ENCODE measurements around the gene BIN1.

Gene BIN1

GRCh38 chr2:127105656-127106456 is 1.1 kb downstream of the BIN1 start:
- no peak for DNase-seq (ENCODE audit: low read depth in 1 of 2, low spot score in 1 of 2)

- no peak for DNase-seq (ENCODE audit: low read depth in 1 of 2, low spot score in 1 of 2)
Measured at GRCh38 chr2:127104881-127105655, 1.9 kb downstream of the BIN1 start.

GRCh38 chr2:127104166-127104660 is 2.7 kb downstream of the BIN1 start:
- no peak for DNase-seq (ENCODE audit: low read depth in 1 of 2, low spot score in 1 of 2)

DNA sequence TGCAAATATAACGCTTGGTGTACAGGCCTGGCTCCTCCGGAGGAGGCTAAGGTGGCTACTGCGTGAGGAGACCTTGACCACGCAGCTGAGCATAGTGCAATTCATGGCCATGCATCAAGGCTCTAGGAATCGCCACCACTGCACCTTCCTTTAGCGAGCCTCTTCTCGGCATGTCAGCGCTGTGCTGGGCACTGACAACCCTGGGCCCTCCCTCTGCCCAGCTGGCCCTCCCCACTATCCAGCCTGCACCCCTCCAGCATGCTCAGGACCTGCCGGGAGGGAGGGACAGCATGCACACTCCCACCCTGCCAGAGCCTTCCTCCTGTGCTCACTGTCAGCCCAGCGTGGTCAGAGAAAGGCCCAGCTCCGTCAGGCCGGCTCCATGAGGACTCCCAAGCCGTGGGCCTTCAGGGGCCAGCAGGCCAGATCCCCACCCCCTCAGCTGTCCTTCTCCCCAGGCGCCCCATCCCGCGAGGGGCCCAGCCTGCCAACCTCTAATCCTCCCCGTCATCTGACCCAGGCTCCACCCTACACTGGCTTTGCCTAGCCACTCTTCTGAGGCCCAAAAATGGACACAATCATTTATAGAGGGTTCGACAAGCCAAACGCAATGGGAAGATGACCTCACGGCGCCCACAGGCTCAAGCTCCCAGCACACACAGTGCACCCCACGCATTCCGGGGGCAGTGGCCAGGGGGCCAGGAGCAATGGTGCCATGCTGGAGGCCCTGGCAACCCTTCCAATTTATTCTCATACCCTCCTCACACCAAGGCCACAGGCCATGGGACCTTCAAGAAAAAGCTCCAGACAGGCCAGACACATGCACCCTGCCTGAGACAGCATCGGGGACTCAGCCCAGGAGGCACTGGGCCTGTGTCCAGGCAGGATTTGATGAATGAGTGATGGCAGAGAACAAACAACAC is 3.5 kb downstream of the BIN1 start:
- no peak for DNase-seq (ENCODE audit: low read depth in 1 of 2, low spot score in 1 of 2)

DNA sequence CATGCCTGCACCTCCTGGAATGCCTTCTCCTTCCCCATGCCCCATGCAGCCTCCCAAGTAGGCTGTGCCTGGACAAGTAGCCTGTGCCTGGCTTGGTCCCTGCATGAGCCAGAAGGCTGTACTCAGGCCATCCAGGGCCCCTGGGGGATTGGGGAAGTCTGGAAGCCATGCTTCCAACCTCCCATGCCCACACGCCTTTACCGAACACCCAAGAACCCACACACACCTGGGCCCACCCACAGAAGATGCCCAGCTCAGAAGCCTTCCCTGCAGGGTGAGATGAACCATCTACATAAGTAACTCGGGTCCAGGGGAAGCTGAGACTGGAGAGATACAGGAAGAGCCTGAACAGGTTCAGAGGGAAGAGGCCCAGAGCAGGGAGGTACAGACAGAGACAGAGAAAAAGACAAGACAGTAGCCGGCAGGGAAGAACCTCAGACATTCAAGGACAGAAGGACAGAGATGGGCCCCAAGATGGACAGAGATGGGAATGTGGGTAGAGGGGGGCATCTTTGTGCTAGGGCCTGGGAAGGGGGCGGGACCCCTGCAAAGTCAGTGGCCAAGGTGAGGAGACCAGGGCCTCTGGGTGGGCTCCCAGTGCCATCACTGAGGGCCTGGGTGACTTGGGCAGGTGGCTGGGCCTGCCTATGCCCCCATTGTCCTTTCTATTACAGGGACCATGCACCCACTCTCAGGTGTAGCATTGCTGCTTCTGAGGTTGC is 4.3 kb downstream of the BIN1 start:
- DNase-seq (ENCODE audit: low read depth in 1 of 2, low spot score in 1 of 2), result no peak

DNA sequence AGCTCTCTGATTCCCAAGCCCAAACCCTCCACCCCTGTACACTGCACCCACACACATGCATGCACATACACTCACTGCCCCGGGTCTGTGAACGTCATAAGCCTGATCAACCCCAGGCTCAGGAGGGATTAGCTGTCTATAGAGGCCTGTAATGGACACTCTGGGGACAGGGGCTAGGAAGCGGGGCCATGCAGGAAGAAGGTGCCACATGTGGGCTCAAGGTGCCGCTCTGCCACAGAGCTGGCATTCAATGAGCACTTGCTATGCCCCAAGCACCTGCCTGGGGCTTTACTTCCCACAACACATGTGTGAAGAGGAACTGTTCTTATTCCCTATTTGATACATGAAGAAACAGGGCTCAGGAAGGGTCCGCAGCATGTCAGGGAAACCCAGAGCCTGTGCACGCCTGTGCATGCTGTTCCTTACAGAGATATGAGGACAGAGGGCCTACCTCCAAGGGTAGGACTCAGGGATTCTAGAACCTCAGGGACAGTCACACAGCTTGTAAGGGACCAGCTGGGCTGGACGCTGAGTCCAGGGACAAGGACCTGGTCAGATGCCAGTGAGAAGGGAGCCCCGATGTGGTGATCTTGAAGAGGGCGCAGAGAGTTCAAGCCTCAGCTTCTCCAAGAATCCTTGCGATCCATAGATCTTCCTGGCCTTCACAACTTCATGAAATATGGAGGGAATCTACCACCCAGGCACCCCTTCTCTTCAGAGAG is 5.0 kb downstream of the BIN1 start:
- no peak for DNase-seq (ENCODE audit: low read depth in 1 of 2, low spot score in 1 of 2)

DNA sequence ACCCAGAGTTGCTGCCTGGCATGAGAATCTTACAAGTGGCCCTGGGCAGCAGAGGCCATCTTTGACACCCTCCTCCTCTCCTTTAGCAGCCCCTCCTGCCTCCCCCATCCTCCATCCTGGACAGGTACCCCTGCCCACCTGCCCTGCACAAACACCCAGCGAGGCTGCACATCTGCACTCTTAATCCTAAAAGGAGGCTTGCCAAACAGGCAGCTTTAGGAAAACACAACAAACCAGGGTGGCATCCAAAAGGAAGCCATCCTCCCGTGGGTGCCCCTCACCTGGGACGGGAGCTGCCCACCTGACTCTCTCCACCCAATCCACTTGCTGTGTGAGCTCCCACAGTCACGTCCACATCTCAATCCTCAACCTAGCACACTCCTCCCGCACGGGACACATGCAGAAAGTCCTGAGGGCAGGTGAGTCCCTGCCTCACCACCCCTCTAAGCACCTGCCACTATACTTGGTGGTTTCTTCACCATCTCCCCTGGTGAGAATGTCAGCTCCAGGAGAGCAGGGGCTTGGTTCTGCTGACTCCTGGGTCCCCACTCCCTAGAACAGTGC is 5.8 kb downstream of the BIN1 start:
- no peak for DNase-seq (ENCODE audit: low read depth in 1 of 2, low spot score in 1 of 2)

GRCh38 chr2:127100251-127101047 is 6.5 kb downstream of the BIN1 start:
- no peak for DNase-seq (ENCODE audit: low read depth in 1 of 2, low spot score in 1 of 2)

- DNase-seq (ENCODE audit: low read depth in 1 of 2, low spot score in 1 of 2), result no peak
Measured at GRCh38 chr2:127098711-127099110, 8.2 kb downstream of the BIN1 start.

DNA sequence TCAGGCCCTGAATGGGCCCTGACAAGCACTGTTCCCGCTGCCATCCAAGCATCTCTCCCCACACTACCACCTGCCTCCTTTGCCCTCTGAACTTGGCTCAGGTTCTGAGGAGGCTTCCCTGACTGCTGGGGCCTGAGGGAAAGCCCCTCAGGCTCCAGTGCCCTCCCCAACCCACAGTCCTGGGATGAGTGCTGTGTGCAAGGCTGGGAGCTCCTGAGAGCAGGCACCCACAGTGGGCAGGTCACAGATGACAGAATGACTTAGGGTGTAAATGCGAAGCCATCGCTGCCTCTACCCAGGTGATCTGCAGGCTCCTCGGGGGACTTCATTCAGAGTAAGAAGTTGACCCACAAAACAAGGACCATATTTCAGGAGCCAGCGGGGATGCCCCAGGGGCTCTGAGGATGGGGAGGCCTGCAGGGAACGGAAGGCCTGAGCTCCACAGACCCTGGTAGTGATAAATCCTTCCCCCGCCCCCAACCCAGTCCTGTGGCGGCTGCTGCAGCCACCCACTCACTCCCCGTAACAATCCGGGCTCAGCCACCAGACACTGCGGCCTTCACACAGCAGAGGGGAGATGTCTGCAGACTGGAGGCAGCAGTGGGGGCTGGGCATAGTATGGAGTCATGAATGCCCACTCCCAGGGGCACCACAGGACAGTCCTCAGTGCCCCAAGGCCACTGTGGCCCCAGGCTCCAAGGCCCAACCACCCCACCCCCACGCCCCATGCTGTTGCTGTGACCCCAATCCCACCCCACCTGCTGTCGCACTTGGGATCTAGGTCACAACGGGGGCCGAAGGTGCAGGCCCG is 8.9 kb downstream of the BIN1 start:
- DNase-seq (ENCODE audit: low read depth in 1 of 2, low spot score in 1 of 2), result no peak

DNA sequence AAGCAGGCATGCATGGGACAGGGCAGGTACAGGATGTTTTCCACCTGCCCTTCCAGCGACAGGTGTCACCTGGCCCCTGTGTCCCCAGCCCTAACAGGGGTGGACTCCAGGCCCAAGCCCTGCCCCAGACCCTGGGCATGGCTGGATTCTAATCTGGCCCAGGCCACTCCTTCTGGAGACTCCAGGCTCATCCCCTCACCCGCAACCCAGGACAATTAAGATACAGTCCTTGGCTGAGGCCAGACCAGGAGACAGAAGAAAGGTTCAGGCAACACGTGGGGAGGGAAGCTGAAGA is 9.5 kb downstream of the BIN1 start:
- DNase-seq (ENCODE audit: low read depth in 1 of 2, low spot score in 1 of 2), result no peak

DNA sequence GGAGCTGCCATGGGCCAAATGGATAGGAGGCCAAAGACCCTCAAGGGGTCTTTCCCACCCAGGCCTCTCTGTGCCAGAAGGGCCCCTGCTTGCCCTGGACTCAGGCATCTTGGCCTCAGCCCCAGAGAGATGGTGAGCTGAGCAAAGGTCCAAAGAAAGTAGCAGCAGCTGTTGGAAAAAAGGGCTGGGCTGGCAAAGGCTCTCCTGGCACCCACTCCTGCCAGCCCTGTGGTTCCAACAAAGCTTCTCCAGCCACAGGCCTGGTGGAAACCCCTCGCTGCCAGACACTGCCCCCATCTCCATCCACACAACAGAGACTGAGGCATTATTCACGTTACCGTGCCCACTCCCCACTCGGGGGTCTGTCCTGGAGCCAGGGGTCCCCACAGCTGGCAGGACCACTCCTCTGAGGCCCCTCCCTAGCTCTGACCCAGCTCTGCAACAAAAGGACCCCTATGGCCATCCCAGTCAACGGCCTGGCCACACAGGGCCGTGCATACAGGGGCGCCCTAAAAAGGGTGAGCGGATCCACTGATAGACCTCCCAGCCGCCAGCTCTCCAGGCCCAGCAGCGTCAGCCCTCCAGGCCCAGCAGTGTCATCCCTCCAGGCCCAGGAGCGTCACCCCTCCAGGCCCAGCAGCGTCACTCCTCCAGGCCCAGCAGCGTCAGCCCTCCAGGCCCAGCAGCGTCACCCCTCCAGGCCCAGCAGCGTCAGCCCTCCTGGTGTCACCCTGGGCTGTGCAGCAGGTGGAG is 10.1 kb downstream of the BIN1 start:
- no peak for DNase-seq (ENCODE audit: low read depth in 1 of 2, low spot score in 1 of 2)

GRCh38 chr2:127096280-127096679 is 10.7 kb downstream of the BIN1 start:
- no peak for DNase-seq (ENCODE audit: low read depth in 1 of 2, low spot score in 1 of 2)

- DNase-seq (ENCODE audit: low read depth in 1 of 2, low spot score in 1 of 2), result no peak
Measured at GRCh38 chr2:127095784-127096183, 11.2 kb downstream of the BIN1 start.

DNA sequence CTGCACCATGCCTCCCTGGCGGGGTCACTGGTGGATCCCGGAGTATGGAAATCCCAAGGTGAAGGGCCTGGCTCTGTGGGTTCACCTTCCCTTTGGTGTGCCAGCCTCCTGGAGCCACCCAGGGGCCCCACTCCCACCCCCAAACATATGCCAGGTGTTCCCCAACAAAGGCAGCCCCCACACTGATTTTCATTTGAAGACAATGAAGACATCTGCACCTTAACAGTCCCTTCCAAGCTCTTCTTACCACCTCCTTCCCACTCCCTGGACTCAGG is 11.7 kb downstream of the BIN1 start:
- DNase-seq (ENCODE audit: low read depth in 1 of 2, low spot score in 1 of 2), result no peak

- DNase-seq (ENCODE audit: low read depth in 1 of 2, low spot score in 1 of 2), result no peak
Measured at GRCh38 chr2:127094509-127095366, 12.2 kb downstream of the BIN1 start.

All from activated CD4-positive, alpha-beta T cell treated with anti-CD3 and anti-CD28 coated beads, Interleukin-2, amount 50 U/mL, for 24 hours (primary cell).